HG02798 (cell line): Measurements from ENCODE around the gene PPP2R2B.

Experiments
- ATAC-seq: cut with Tn5 transposase; IDR thresholded peaks from one replicate; pipeline ENCODE4 v1.9.1; 2021; ENCODE audit warnings: mild to moderate bottlenecking; ENCODE audit not compliant: unreplicated experiment, poor library complexity

The PPP2R2B gene

GRCh38 chr5:146791471-146791870 is 87.1 kb downstream of the PPP2R2B start:
- no peak for ATAC-seq

GRCh38 chr5:146789712-146790653 is 88.6 kb downstream of the PPP2R2B start:
- no peak for ATAC-seq

- ATAC-seq = no peak
These were observed 89.7 kb downstream of the PPP2R2B start for GRCh38 chr5:146788898-146789297.

- ATAC-seq = no peak
These were observed 93.5 kb downstream of the PPP2R2B start for GRCh38 chr5:146785065-146785464.

- no peak for ATAC-seq
These were observed 97.4 kb downstream of the PPP2R2B start for GRCh38 chr5:146781157-146781556.

- ATAC-seq = no peak
These were observed 99.2 kb downstream of the PPP2R2B start for GRCh38 chr5:146779211-146779869.

- ATAC-seq = no peak
These were observed 99.8 kb downstream of the PPP2R2B start for GRCh38 chr5:146778795-146779194.

- ATAC-seq = no peak
These were observed 100.3 kb downstream of the PPP2R2B start for GRCh38 chr5:146778261-146778660.

GRCh38 chr5:146772881-146773466 is 105.6 kb downstream of the PPP2R2B start:
- ATAC-seq = no peak

- no peak for ATAC-seq
These were observed 107.6 kb downstream of the PPP2R2B start for GRCh38 chr5:146770980-146771379.

GRCh38 chr5:146770546-146770945 is 108.0 kb downstream of the PPP2R2B start:
- no peak for ATAC-seq

GRCh38 chr5:146767534-146767933 is 111.0 kb downstream of the PPP2R2B start:
- ATAC-seq = no peak

- ATAC-seq = no peak
These were observed 112.5 kb downstream of the PPP2R2B start for GRCh38 chr5:146766013-146766412.

- no peak for ATAC-seq
These were observed 113.3 kb downstream of the PPP2R2B start for GRCh38 chr5:146765089-146765832.

GRCh38 chr5:146762830-146763229 is 115.7 kb downstream of the PPP2R2B start:
- ATAC-seq = no peak

GRCh38 chr5:146761811-146762210 is 116.7 kb downstream of the PPP2R2B start:
- no peak for ATAC-seq

GRCh38 chr5:146758938-146759337 is 119.6 kb downstream of the PPP2R2B start:
- no peak for ATAC-seq

- ATAC-seq = no peak
These were observed 120.5 kb downstream of the PPP2R2B start for GRCh38 chr5:146758076-146758475.

- no peak for ATAC-seq
These were observed 122.0 kb downstream of the PPP2R2B start for GRCh38 chr5:146756546-146756945.

- ATAC-seq = no peak
These were observed 122.8 kb downstream of the PPP2R2B start for GRCh38 chr5:146755793-146756192.
